HG02970 (cell line): Measurements from ENCODE around the gene CLCF1.
A peak's percentile ranks its signal among the peaks of the same experiment; 100 is the strongest.
"Not testable (repeated sequence)": the region's sequence is repeated elsewhere in the genome, so short reads cannot be mapped to it uniquely, and the experiment has no call there.

Experiments used
- ATAC-seq: cut with Tn5 transposase; IDR thresholded peaks from one replicate; pipeline ENCODE4 v1.9.1; 2021; ENCODE audit warnings: mild to moderate bottlenecking, moderate library complexity, moderate number of reproducible peaks; ENCODE audit not compliant: unreplicated experiment, low FRiP score

The CLCF1 gene

DNA sequence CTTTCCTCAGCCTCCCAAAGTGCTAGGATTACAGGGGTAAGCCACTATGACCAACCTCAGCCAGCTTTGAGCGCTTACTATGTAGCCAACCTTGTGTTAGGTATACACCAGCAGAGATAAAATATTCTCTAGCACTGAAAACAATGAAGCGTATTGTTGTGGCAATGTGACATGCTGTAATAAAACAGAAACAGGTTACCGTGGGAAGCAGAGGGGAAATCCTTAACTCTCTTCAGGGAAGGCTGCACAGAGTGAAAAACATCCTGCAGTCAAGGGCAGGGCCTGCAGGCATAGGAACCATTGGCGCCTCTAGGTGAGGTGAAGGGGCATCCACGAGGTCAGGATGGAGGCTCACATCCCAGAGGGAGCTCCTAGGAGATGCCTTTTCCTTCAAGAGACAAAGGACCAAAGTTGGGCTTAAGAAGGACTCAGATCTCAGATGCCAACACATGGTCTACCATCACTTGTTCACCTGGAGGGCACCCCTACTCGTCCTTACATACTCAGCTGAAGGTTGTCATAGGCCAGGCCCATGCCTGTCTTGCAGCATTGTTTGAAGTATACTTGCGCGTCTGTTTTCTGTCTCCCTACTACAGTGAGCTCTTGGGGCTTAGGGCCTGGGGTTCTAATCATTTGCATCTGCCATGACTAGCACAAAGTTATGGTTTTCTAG lies 28.0 kb downstream of the CLCF1 start:
- ATAC-seq: no peak

DNA sequence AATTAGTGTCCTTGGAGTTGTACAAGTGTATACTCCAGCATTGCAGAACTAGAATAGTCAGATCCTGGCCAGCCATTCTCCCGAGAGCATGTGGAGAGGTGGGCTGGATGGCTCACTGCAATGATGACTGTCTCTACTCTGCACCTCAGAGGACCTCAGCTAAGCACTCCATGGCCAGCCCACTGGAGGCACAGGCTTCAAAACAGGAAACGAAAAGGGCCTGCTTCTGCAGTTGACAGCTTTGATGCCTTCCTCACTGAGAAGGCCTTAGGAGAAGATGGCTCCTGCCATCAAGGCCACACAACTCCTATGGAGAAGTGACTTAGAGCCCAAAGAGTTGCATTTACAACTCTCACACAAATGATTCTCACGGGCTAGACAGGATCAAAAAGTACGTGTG lies 29.1 kb downstream of the CLCF1 start:
- ATAC-seq: no peak

DNA sequence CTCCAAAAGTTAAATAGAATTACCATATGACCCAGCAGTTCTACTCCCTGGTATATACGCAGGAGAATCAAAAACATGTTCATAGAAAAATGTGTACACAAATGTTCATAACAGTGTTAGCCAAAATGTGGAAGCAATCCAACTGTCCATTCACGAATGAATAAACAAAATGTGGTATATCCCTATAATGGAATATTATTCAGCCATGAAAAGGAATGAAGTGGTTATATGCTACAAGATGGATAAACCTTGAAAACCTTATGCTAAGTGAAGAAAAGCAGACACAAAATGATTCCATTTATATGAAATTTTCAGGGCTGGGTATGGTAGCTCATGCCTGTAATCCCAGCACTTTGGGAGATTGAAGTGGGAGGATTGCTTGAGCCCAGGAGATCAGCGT lies 36.1 kb downstream of the CLCF1 start:
- ATAC-seq: no peak

DNA sequence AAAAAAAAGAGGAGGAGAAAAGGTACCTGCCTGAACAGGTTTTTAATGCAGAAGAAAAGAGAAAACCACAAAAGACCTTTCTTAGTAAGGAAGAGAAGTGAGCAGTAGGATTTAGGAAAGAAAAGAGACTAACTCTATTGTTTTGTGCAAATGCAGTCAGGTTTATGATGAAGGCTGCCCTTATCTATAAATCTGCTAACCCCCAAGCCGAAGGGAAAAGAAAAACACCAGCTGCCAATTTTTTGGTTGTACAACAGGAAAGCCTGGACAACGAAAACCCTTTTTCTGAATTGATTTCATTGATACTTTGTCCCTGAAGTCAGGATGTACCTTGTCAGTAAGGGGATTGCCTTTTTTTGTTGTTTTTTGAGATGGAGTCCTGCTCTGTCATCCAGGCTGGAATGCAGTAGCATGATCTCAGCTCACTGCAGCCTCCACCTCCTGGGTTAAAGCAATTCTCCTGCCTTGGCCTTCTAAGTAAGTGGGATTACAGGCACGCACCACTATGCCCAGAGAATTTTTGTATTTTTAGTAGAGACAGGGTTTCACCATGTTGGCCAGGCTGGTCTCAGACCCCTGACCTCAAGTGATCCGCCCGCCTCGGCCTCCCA lies 41.2 kb downstream of the CLCF1 start:
- no peak for ATAC-seq

DNA sequence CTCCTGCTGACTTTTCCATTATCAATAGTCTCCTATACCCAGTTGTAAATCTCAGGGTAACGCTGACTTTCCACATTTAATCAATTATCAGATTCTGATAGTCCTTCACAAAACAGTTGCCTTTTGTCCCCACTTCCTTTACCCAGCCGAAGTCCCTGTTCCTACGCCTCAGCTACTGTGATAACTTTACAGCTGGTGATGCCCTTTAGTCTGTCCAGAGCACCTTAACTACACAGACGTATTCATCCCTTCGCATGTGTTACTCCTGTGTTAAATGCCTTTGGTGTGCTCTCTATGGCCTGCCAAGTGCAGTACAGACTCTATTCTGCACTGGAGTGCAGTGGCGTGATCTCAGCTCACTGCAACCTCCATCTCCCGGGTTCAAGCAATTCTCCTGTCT lies 49.9 kb downstream of the CLCF1 start:
- no peak for ATAC-seq

DNA sequence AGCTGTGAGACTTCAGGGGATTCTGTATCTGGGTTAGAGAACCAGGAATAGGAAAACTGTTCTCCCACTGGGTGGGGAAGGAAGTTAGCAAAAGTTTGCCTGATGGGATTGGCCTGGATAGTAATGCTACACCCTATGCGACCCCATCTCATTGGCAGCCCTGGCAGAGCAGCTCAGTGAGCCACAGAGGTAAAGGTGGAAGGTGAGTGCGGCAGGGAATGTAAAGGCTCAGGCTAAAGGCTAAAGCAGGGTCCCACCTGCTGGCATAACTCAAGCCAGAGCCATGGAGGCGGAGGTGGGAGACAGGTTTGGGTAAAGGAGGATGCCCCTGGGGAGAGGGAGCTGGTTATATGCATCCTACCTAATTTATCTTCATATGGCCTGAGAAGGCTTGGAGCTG lies 51.3 kb downstream of the CLCF1 start:
- no peak for ATAC-seq

DNA sequence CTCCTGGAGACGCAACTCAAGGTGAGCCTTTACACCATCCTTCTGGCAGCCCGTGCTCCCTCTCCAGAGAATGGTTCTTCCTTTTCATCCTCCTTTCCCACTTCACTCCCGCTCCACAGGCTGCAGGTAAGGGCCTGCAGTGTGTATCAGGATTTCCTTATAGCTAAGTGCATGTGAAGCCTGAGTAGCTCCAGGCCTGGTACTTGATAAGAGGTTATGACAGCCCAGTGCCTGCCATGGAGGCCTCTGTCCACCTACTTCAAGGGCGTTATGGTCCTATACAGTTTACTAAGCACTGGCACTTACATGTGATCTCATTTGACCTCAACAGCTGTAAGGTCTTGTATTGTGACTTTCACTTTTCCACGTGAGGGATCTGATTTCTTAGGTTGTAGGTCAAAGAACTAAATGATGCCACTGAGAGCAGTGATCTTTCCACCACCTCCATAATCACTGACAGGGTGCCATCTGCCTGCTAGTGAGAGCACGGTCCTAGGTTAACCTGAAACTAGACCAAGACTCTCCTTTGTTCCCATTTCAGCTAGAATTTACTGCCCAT lies 52.0 kb downstream of the CLCF1 start:
- ATAC-seq: no peak

DNA sequence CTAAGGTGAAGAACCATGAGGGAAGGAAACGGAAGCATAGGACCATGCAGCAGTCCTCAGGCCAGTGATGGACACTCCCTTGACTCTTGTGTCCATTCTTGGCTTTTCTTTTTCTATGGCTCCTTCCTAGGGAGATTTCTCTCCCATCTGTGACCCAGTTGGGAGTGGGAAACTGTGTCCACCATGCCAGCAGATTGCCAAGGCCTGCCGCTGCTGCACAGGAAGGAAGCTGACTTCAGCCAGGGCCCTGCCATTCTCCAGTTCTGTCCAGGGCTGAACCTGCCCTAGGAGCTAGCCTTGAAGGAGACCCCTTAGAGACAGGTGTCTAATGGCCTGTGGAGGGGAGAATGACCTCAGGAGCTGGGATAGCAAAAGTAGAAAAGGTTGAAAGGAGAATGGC lies 52.7 kb downstream of the CLCF1 start:
- ATAC-seq: no peak

DNA sequence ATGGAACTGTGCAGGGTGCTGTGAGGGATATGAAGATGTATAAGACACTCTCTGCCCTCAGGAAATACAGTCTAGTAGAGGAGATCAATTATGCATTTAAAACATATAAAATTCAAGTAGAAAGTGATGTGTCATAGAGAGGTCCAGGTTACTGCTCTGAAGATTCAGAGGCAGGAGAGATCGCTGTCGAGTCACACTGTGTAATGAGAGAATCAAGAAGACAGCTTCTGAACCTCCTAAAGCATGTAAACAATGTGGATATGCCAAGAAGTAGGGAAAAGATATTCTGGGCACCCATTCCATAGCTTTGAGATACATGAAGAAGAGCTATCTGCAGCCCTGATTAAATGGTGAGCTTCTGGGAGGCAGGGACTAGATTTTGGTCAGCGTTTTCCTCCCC lies 53.4 kb downstream of the CLCF1 start:
- ATAC-seq: no peak

DNA sequence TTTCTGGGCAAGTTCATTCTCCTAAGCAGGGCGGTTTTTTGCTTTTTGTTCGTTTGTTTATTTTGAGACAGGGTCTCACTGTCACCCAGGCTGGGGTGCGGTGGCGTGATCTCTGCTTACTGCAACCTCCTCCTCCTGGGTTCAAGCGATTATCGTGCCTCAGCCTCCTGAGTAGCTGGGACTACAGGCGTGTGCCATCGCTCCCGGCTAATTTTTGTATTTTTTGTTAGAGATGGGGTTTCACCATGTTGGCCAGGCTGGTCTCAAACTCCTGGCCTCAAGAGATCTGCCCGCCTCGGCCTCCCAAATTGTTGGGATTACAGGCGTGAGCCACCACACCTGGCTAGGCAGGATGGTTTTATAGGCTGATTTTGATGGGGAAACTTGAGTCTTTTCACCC lies 54.5 kb downstream of the CLCF1 start:
- not testable (repeated sequence) for ATAC-seq

DNA sequence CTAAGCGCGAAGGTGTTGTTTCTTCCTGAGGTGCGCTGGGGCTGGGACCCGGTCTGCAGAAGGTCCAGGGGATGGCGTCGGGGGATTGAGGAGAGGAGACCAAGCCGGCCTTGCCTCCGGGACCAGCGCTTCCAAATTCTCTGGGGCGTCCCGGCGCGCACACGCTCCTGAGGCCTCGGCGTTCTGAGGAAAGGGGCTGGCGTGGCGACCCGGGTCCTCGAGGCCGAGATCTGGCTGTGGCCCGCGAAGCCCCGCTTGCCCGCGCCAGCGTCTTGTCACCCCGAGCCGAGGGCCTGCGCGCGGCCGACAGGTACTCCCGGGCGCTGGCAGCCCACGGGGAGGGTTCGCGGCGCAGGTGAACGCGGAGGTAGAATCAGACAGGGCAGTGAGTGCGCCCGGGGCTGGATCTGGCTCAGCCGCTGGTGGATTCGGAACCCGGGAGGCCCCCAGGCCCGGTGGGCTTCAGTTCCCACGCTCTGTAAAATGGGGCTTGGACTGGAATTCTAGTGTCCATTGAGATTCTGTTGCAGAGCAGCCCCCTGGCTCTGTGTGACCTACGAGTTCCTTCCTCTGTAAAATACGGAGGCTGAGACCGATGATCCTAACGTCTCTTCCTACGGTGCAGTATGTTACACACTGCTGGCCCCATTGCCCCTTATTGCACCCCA lies 55.4 kb downstream of the CLCF1 start:
- peak; percentile 22 for ATAC-seq

DNA sequence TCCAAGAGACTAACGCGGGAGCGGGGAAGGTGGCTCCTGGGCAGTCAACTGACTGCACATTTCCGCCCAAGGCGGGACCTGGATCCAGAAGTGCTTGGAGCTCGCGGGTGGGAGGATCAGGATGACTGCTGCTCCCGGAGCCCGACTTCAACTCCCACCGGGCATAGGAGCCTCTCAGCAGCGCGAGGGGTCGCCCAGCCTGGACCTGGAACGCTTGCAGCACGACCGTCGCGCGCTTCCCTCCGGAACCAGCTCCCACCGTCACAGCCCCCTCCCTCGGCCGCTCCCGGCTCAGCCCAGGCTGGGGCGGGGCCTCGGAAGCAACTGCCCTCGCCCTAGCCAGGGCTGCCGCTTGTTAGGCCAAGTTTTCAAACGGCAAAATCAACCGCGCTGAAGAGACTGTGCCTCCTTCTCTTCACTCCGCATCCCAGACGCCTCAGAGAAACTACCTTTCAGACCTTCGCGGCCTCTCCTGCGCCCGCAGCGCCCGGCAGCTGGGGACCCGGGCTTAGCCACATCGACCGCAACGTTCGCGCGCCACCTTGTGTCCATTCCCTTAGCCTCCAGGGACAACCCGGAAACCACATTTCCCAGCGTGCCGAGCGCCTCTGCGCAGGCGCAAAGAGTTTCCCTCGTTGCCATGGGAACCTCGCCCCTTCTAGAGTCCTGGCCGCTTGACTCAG lies 56.1 kb downstream of the CLCF1 start:
- peak; percentile 81 for ATAC-seq

DNA sequence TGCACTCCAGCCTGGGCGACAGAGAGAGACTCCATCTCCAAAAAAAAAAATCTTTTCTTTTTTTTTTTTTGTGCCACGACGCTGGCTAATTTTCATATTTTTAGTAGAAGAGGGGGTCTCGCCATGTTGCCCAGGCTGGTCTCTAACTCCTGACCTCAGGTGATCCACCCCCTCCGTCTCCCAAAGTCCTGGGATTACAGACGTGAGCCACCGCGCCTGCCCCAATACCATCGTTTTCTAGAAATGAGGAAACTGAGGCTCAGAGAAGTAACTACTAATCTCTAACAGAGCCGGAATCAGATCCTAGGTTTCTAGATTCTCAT lies 56.6 kb downstream of the CLCF1 start:
- no peak for ATAC-seq

DNA sequence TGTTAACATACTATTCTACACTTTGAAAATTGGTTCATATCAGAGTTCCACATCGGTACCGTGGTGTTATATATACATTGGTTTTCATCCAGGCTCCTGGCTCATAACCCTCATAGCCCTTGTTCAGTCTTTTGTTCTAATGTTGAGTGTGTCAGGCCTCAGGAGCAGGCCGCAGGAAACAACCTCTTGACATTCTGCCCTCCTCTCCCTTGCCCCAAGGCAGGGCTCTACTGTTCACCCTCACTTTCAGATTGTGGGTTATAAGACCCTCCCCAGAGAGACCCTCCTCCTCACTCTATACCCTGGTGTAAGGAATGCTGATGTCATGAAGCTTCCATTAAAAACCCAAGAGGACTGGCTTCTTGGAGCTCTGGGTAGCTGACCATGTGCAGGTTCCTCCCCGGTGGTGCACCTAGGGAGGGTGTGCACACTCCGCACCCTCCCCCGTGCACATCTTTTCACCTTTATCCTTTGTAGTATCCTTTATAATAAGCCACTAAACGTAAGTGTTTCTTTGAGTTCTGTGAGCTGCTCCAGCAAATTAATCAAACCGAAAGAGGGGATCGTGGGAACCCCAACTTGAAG lies 58.0 kb downstream of the CLCF1 start:
- ATAC-seq: no peak

DNA sequence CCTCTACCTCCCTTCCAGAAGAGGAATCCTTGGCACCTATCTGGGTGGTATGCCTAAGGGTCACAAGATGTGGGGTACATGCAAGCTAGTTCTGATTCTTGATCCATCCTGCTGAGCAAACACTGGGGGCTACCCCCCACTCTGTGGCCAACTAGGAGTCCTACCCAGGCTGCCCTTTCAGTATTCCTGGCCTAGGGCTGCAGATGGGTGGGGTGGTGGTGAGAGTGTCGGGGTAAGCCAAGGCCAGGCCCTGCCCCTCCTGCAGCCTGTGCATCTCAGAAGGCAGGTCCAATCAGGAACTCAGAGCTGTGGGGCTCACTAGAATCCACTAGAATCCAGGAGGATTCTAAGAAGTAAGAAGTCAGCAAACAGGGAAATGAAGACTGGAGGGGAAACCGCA lies 59.2 kb downstream of the CLCF1 start:
- ATAC-seq: no peak
